Liver (tissue), 9 donors: ENCODE results near the gene FAM131C. TPM values are rescaled to one million over a fixed set of nuclear protein-coding genes. Genes with fewer than 3 reads are reported as not detected.

Source experiments
- DNase-seq: peaks from one replicate; pipeline ENCODE4 v3.0.0-alpha.2; 2017; ENCODE audit warnings: low spot score
- H3K27ac ChIP-seq, 2 donors: one replicate each; pipeline ENCODE4 v1.7.0; 2013; ENCODE audit warnings: inconsistent platforms in 2 of 2, low read length in 2 of 2, control low read depth in 1 of 2, low read depth in 1 of 2, mild to moderate bottlenecking in 1 of 2
- H3K27me3 ChIP-seq, 4 donors: one replicate each; pipeline versions ENCODE4 v1.6.1 to v1.7.0; 2013; ENCODE audit warnings: low read length in 3 of 4, inconsistent platforms in 1 of 4, mild to moderate bottlenecking in 1 of 4, moderate library complexity in 1 of 4; ENCODE audit not compliant: control insufficient read depth in 4 of 4, insufficient read depth in 4 of 4
- H3K36me3 ChIP-seq, 4 donors: one replicate each; pipeline versions ENCODE4 v1.6.1 to v1.7.0; 2013; ENCODE audit warnings: low read length in 3 of 4, mild to moderate bottlenecking in 3 of 4, low read depth in 1 of 4, moderate library complexity in 1 of 4; ENCODE audit not compliant: control insufficient read depth in 4 of 4, insufficient read depth in 3 of 4
- H3K4me1 ChIP-seq, 4 donors: one replicate each; pipeline versions ENCODE4 v1.6.1 to v1.7.0; 2013; ENCODE audit warnings: low read length in 3 of 4, mild to moderate bottlenecking in 3 of 4, moderate library complexity in 1 of 4; ENCODE audit not compliant: control insufficient read depth in 4 of 4, insufficient read depth in 4 of 4
- H3K4me3 ChIP-seq, 3 donors: one replicate each; pipeline versions ENCODE4 v1.6.1 to v1.7.0; 2013; ENCODE audit warnings: low read length in 3 of 3, control low read depth in 1 of 3, low read depth in 1 of 3, mild to moderate bottlenecking in 1 of 3
- H3K9ac ChIP-seq, 2 donors: one replicate each; pipeline ENCODE4 v1.7.0; 2013; ENCODE audit warnings: low read length in 2 of 2, mild to moderate bottlenecking in 2 of 2, moderate library complexity in 2 of 2, control low read depth in 1 of 2, low read depth in 1 of 2
- H3K9me3 ChIP-seq, 4 donors: one replicate each; pipeline versions ENCODE4 v1.6.1 to v1.7.0; 2013; ENCODE audit warnings: low read length in 3 of 4; ENCODE audit not compliant: control insufficient read depth in 4 of 4
- FOXA1 ChIP-seq: IDR thresholded peaks from 2 replicates; pipeline ENCODE4 v1.6.1; 2016; ENCODE audit warnings: antibody characterized with exemption
- HNF4A ChIP-seq, 2 donors: conservative IDR thresholded peaks; 2 replicates each; pipeline ENCODE4 v1.6.1; 2016; ENCODE audit warnings: antibody characterized with exemption in 2 of 2, mild to moderate bottlenecking in 2 of 2
- RAD21 ChIP-seq, 2 donors: IDR thresholded peaks; 2 replicates each; pipeline ENCODE4 v1.6.1; 2016; ENCODE audit warnings: antibody characterized with exemption in 2 of 2, mild to moderate bottlenecking in 2 of 2
- WGBS: extraction: QIAGEN DNeasy Blood & Tissue Kit; methylation state at CpG from one replicate; pipeline ENCODE4 v1.1.7; 2013; 5-methylcytosine and 5-hydroxymethylcytosine counted together
- polyA plus RNA-seq, 2 donors: library from polyadenylated mRNA; stranded (reverse) in 1 of 2; unstranded in 1 of 2; fragments of 200-250 nt in 1 of 2; fragments of >200 nt in 1 of 2; fragmentation: Nextera tagmentation in 1 of 2; extraction: Ambion mirVana in 1 of 2; gene quantifications; one replicate each; pipeline versions ENCODE4 v1.2.1 to v1.2.3, GENCODE V29; 2013 to 2015
- total RNA-seq, 2 donors: library from RNA; depleted of rRNA; stranded (reverse); fragments of >200 nt; gene quantifications; one replicate each; pipeline ENCODE4 v1.2.3, GENCODE V29; 2014
- TF ChIP-seq, protein P1 (sequence below): fragments of 150-350 bp; IDR thresholded peaks from 2 replicates; pipeline ENCODE4 v1.5.1; 2017; ENCODE audit warnings: improper control_type of control experiment, low read depth, low read length; ENCODE audit not compliant: missing input control
- donor health status: healthy.
- donor health status: healthy.
- donor health status: healthy.
- donor health status: healthy.
- donor health status: healthy.

The FAM131C gene
- total and polyA plus RNA-seq, 4 donors = 0.05 to 0.92 TPM; not detected in 2

DNA sequence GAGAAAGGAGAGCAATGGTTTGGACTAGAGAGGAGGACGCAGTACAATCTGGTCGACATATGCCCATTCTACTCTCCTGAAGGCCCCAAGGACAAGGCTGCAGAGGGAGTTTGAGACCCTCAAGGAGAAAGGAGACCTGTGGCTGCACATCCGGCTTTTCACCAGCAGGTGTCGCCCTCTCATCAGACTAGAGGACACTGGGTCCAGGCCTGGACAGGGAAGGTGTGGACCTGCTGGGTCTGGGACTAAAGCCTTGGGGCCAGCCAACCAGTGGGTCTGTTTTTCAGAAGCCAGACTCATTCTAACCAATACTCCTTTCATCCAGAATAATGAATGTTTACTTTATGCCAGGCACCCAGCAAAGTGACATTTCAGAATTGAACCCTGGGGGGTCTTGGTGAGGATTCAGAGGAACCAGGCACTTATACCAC lies 64.4 kb downstream of the FAM131C start:
- no peak overlapping the region for H3K9ac ChIP-seq

More for the DNA sequence above, 64.4 kb downstream of the FAM131C start:
- Histone ChIP-seq H3K27ac (no peak overlapping the region), H3K4me3 (no peak overlapping the region), H3K4me1 (peaks cover 0 to 12% (median 6%) of the 10 kb centered on the region in 4 donors), H3K9me3 (no peaks in the 10 kb centered on the region), H3K27me3 (no peaks in the 10 kb centered on the region), H3K36me3 (no peaks in the 10 kb centered on the region)
- DNase-seq = peak; percentile 82
- WGBS = 3% methylated on average over 4 of the region's 4 CpGs
- TF ChIP-seq HNF4A (conservative IDR thresholded peaks at IDR 0.05) = peak in 1 of 2 donors; percentile 20
- TF ChIP-seq RAD21 (IDR thresholded peaks at IDR 0.05) = peak; percentile 93 to 98
- no peak for TF ChIP-seq FOXA1
- TF ChIP-seq, protein P1, sequence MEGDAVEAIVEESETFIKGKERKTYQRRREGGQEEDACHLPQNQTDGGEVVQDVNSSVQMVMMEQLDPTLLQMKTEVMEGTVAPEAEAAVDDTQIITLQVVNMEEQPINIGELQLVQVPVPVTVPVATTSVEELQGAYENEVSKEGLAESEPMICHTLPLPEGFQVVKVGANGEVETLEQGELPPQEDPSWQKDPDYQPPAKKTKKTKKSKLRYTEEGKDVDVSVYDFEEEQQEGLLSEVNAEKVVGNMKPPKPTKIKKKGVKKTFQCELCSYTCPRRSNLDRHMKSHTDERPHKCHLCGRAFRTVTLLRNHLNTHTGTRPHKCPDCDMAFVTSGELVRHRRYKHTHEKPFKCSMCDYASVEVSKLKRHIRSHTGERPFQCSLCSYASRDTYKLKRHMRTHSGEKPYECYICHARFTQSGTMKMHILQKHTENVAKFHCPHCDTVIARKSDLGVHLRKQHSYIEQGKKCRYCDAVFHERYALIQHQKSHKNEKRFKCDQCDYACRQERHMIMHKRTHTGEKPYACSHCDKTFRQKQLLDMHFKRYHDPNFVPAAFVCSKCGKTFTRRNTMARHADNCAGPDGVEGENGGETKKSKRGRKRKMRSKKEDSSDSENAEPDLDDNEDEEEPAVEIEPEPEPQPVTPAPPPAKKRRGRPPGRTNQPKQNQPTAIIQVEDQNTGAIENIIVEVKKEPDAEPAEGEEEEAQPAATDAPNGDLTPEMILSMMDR = peak; percentile 93

Other genes with a start within 250 kb of the FAM131C start
- gene SPEN, start 225.9 kb downstream of the FAM131C start, total RNA-seq = 10 to 100 TPM; 17.9 to 29.4 TPM
- gene SPEN, start 225.9 kb downstream of the FAM131C start, polyA plus RNA-seq = 10 to 100 TPM in 1 of 2 donors, 1 to 10 TPM in 1; 7.4 to 12.4 TPM
- gene ZBTB17, start 97.5 kb downstream of the FAM131C start, total RNA-seq = 10 to 100 TPM; 10.4 to 15.1 TPM
- gene ZBTB17, start 97.5 kb downstream of the FAM131C start, polyA plus RNA-seq = 1 to 10 TPM; 8.9 to 9.4 TPM
- gene SRARP, start 69.4 kb downstream of the FAM131C start, total RNA-seq = not detected
- gene SRARP, start 69.4 kb downstream of the FAM131C start, polyA plus RNA-seq = under 1 TPM in 1 of 2 donors, not detected in 1; 0.02 TPM
- under 1 TPM; 0.28 to 0.42 TPM for gene HSPB7, start 55.6 kb downstream of the FAM131C start, total RNA-seq
- gene HSPB7, start 55.6 kb downstream of the FAM131C start, polyA plus RNA-seq = 1 to 10 TPM in 1 of 2 donors, under 1 TPM in 1; 0.28 to 1.4 TPM
- not detected for gene CLCNKA, start 51.6 kb downstream of the FAM131C start, total RNA-seq
- not detected for gene CLCNKA, start 51.6 kb downstream of the FAM131C start, polyA plus RNA-seq
- gene CLCNKB, start 29.9 kb downstream of the FAM131C start, total RNA-seq = not detected
- gene CLCNKB, start 29.9 kb downstream of the FAM131C start, polyA plus RNA-seq = not detected
- 10 to 100 TPM in 1 of 2 donors, 1 to 10 TPM in 1; 5.8 to 11.1 TPM for gene EPHA2, start 82.4 kb upstream of the FAM131C start, total RNA-seq
- gene EPHA2, start 82.4 kb upstream of the FAM131C start, polyA plus RNA-seq = 1 to 10 TPM; 2.9 to 7.9 TPM
- 1 to 10 TPM in 1 of 2 donors, under 1 TPM in 1; 0.79 to 3.0 TPM for gene ARHGEF19, start 139.0 kb upstream of the FAM131C start, total RNA-seq
- gene ARHGEF19, start 139.0 kb upstream of the FAM131C start, polyA plus RNA-seq = 1 to 10 TPM; 1.9 to 3.2 TPM
- gene CPLANE2, start 163.5 kb upstream of the FAM131C start, total RNA-seq = 1 to 10 TPM; 2.5 to 2.7 TPM
- gene CPLANE2, start 163.5 kb upstream of the FAM131C start, polyA plus RNA-seq = 1 to 10 TPM in 1 of 2 donors, under 1 TPM in 1; 0.96 to 2.4 TPM